SU-DHL-6 (cell line): ENCODE measurements around the gene COL6A1.

Source experiments
- H2AFZ ChIP-seq: fragments of 200-600 bp; sonication (generic); 2 replicates; pipeline ENCODE4 v1.6.1; 2014; ENCODE audit warnings: low read depth, mild to moderate bottlenecking, moderate library complexity, mixed read lengths, antibody characterized with exemption, low read length; ENCODE audit not compliant: severe bottlenecking
- H3F3A ChIP-seq: fragments of 200-600 bp; shearing (Covaris generic); 2 replicates; pipeline ENCODE4 v1.6.0; 2016; ENCODE audit warnings: antibody characterized with exemption, mild to moderate bottlenecking; ENCODE audit not compliant: insufficient read depth
- H3K27ac ChIP-seq: fragments of 200-600 bp; sonication (generic); 2 replicates; pipeline ENCODE4 v1.5.1; 2016; ENCODE audit warnings: low read depth, mild to moderate bottlenecking, low read length, moderate library complexity, mixed read lengths
- H3K27me3 ChIP-seq: fragments of 200-600 bp; sonication (generic), shearing (Covaris generic); 2 replicates; pipeline ENCODE4 v1.6.0; 2014; ENCODE audit warnings: mild to moderate bottlenecking, low read length
- H3K36me3 ChIP-seq: fragments of 200-600 bp; sonication (generic); 2 replicates; pipeline ENCODE4 v1.6.1; 2014; ENCODE audit warnings: mild to moderate bottlenecking, low read length, mixed read lengths
- H3K4me2 ChIP-seq: fragments of 300-600, 200-600 bp; shearing (Covaris generic), sonication (generic); 2 replicates; pipeline ENCODE4 v1.6.0; 2014; ENCODE audit warnings: low read length, low read depth, mild to moderate bottlenecking; ENCODE audit not compliant: poor library complexity, severe bottlenecking
- H3K4me3 ChIP-seq: fragments of 200-600 bp; sonication (generic); 2 replicates; pipeline ENCODE4 v1.5.1; 2014; ENCODE audit warnings: antibody characterized with exemption, low read length, mild to moderate bottlenecking, mixed read lengths; ENCODE audit not compliant: insufficient read depth, poor library complexity, severe bottlenecking
- H3K79me2 ChIP-seq: fragments of 200-600 bp; sonication (generic); 2 replicates; pipeline ENCODE4 v1.6.1; 2014; ENCODE audit warnings: mild to moderate bottlenecking, low read length, moderate library complexity; ENCODE audit not compliant: insufficient read depth
- H3K9ac ChIP-seq: fragments of 200-600 bp; sonication (generic); 2 replicates; pipeline ENCODE4 v1.7.0; 2014; ENCODE audit warnings: mild to moderate bottlenecking, low read length
- H3K9me2 ChIP-seq: fragments of 200-600 bp; sonication (generic); replicated peaks from 2 replicates; pipeline ENCODE4 v1.6.1; 2014; ENCODE audit warnings: low read length; ENCODE audit not compliant: insufficient read depth
- H3K9me3 ChIP-seq: fragments of 200-600 bp; sonication (generic); 2 replicates; pipeline ENCODE4 v1.6.1; 2014; ENCODE audit warnings: low read length, mixed read lengths; ENCODE audit not compliant: insufficient read depth
- H4K20me1 ChIP-seq: fragments of 200-600 bp; sonication (generic); 2 replicates; pipeline ENCODE4 v1.6.1; 2014; ENCODE audit warnings: low read depth, mild to moderate bottlenecking, antibody characterized with exemption, low read length, moderate library complexity, mixed read lengths
- EZH2phosphoT487 ChIP-seq: fragments of 200-600 bp; sonication (generic), shearing (Covaris generic); conservative IDR thresholded peaks from 2 replicates; pipeline ENCODE4 v1.6.1; 2018; ENCODE audit warnings: mild to moderate bottlenecking, antibody characterized with exemption, low read length, moderate library complexity, mixed read lengths
- TF ChIP-seq, protein P1 (sequence below): fragments of 200-600 bp; sonication (generic); IDR thresholded peaks from one replicate; pipeline ENCODE4 v1.5.1; 2017; ENCODE audit warnings: antibody characterized with exemption, mild to moderate bottlenecking, low read length, moderate library complexity; ENCODE audit not compliant: insufficient read depth, poor library complexity, severe bottlenecking

Gene COL6A1

DNA sequence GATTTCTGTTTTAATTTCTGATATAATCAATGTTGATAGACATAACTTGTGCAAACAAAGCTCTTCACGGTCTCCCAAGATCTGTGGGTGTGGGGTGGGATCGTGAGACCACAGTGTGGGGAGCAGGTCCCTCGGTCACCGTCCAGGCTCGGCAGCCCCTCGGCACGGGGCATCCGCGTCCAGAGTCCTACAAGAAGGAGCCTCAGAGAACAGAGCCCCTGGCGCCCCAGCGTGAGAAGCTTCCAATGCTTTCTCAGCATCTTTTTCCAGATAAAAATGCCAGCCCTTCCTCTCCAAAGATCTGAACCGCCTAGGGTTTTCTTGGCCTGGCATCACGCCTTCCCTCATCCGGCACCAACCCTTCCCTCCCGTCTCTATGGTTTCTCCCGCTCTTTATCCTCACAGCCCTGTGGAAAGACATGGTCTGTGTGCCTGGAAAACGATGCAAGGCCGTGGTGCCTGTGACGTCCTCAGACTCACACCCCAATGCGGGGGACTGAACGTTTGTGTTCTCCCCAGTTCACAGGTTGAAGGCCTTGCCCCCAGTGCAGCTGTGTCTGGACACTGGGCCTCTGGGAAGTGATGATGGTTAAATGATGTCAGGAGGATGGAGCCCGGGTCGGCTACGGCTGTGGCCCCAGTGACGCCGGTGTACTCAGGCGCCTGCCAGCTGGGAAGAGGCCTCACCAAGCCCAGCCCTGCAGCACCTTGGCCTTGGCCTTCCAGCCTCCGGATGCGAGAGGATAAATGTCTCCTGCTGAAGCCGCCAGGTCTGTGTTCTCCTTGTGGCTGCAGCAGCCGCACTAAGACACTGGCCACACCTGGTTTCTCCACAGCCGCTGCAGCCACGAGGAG lies 70.5 kb downstream of the COL6A1 start:
- H3K4me2 ChIP-seq = no peak overlapping the region
- H3K4me3 ChIP-seq = no peak overlapping the region
- H3K27me3 ChIP-seq = no peaks in the 10 kb centered on the region
- no peak for TF ChIP-seq EZH2phosphoT487
- TF ChIP-seq, protein P1, sequence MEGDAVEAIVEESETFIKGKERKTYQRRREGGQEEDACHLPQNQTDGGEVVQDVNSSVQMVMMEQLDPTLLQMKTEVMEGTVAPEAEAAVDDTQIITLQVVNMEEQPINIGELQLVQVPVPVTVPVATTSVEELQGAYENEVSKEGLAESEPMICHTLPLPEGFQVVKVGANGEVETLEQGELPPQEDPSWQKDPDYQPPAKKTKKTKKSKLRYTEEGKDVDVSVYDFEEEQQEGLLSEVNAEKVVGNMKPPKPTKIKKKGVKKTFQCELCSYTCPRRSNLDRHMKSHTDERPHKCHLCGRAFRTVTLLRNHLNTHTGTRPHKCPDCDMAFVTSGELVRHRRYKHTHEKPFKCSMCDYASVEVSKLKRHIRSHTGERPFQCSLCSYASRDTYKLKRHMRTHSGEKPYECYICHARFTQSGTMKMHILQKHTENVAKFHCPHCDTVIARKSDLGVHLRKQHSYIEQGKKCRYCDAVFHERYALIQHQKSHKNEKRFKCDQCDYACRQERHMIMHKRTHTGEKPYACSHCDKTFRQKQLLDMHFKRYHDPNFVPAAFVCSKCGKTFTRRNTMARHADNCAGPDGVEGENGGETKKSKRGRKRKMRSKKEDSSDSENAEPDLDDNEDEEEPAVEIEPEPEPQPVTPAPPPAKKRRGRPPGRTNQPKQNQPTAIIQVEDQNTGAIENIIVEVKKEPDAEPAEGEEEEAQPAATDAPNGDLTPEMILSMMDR = no peak
- H3K9me2 ChIP-seq = no peaks in the 10 kb centered on the region
- H3K36me3 ChIP-seq = no peaks in the 10 kb centered on the region
- H4K20me1 ChIP-seq = no peaks in the 10 kb centered on the region
- no peaks in the 10 kb centered on the region for H3F3A ChIP-seq
- H3K27ac ChIP-seq = no peak overlapping the region
- H3K9me3 ChIP-seq = no peaks in the 10 kb centered on the region
- H3K79me2 ChIP-seq = no peaks in the 10 kb centered on the region
- H2AFZ ChIP-seq = no peak overlapping the region
- no peak overlapping the region for H3K9ac ChIP-seq

DNA sequence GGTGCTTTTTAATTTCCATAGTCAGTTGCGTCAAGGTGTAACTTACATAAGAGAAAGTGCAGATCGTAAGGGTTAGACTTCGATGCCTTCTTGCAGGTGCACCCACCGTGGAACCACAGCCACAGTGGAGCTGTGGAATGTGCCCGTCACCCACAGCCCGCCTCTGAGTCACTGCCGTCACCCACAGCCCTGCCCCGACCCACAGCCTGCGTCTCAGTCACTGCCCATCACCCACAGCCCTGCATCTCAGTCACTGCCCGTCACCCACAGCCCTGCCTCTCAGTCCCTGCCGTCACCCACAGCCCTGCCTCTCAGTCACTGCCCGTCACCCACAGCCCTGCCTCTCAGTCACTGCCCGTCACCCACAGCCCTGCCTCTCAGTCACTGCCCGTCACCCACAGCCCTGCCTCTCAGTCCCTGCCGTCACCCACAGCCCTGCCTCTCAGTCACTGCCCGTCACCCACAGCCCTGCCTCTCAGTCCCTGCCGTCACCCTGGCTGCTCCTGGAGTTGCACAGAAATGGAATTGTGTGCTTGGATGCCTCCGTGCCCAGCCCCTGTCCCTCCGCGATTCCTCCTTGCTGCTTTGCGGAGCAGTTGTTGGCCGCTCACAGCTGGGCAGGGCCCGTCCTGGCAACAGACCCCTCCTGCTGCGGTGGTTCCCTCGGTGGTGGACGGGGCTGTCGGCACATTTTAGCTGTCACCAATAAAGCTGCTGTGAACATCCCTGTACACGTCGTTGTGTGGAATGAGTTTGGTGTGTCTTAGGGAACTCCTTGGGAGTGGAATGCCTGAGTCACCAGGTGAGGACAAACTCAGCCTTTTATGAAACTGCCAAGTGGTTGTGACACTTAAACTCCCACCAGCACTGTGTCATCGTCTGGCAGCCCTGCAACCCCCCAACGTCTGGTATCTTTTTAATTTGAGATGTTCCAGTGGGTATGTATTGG lies 71.4 kb downstream of the COL6A1 start:
- TF ChIP-seq, protein P1 = no peak
- no peak for TF ChIP-seq EZH2phosphoT487
- Histone ChIP-seq H3K9me2 (no peaks in the 10 kb centered on the region), H2AFZ (no peak overlapping the region), H3K9ac (no peak overlapping the region), H3K9me3 (no peaks in the 10 kb centered on the region), H3K4me2 (no peak overlapping the region), H3K36me3 (no peaks in the 10 kb centered on the region), H3F3A (no peaks in the 10 kb centered on the region), H3K79me2 (no peaks in the 10 kb centered on the region), H3K27me3 (no peaks in the 10 kb centered on the region), H4K20me1 (no peaks in the 10 kb centered on the region), H3K27ac (no peak overlapping the region), H3K4me3 (no peak overlapping the region)

DNA sequence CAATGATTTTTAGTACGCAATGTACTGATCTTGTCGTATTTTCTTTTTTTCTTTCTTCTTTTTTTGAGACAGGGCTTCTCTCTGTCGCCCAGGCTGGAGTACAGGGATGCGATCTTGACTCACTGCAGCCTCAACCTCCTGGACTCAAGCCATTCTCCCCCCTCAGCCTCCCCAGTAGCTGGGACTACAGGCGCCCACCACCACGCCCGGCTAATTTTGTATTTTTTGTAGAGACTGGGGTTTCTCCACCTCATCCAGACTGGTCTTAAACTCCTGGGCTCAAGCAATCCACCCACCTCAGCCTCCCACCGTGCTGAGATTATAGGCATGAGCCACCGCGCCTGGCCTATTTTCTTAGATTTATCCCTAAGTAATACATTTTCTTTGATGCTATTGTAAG lies 72.5 kb downstream of the COL6A1 start:
- Histone ChIP-seq H3K4me3 (no peak overlapping the region), H2AFZ (no peak overlapping the region)
- TF ChIP-seq EZH2phosphoT487 = no peak
- TF ChIP-seq, protein P1 = no peak

More for the DNA sequence above, 72.5 kb downstream of the COL6A1 start:
- Histone ChIP-seq H4K20me1 (no peaks in the 10 kb centered on the region), H3K9me2 (no peaks in the 10 kb centered on the region), H3K36me3 (no peaks in the 10 kb centered on the region), H3K27ac (no peak overlapping the region), H3K79me2 (no peaks in the 10 kb centered on the region), H3K9me3 (no peaks in the 10 kb centered on the region), H3K27me3 (no peaks in the 10 kb centered on the region), H3F3A (no peaks in the 10 kb centered on the region), H3K9ac (no peak overlapping the region), H3K4me2 (no peak overlapping the region)
